OCI-LY7 (cell line): ENCODE data around the gene DRD1. TPM values are rescaled to one million over a fixed set of nuclear protein-coding genes. Genes with fewer than 3 reads are reported as not detected.

Experiments used
- BruUV-seq: library from RNA; stranded (reverse); fragments of 400-500 nt; replicated peaks from 2 replicates; lab custom pipeline; 2021; lab: Mats Ljungman, UMichigan
- CTCF ChIA-PET: fragments of 300-600 bp; sonication (Branson Sonifier 250); formaldehyde crosslinking; loops from one replicate; lab custom pipeline; 2022; ENCODE audit warnings: antibody characterized with exemption; ENCODE audit not compliant: unreplicated experiment; lab: Charles Lee
- POLR2A ChIA-PET: fragments of 300-600 bp; sonication (Branson Sonifier 250); formaldehyde crosslinking; loops from one replicate; lab custom pipeline; 2022; ENCODE audit warnings: antibody characterized with exemption; lab: Charles Lee
- DNase-seq: peaks from one replicate; pipeline ENCODE4 v3.0.0-alpha.2; 2015; ENCODE audit warnings: low spot score
- H2AFZ ChIP-seq: fragments of 200-600 bp; sonication (generic), shearing (Covaris generic); 2 replicates; pipeline ENCODE4 v1.6.1; 2014; ENCODE audit warnings: mild to moderate bottlenecking, antibody characterized with exemption, low read length, moderate library complexity
- H3K27ac ChIP-seq: fragments of 200-600 bp; sonication (generic); 2 replicates; pipeline ENCODE4 v1.5.1; 2014; ENCODE audit warnings: mixed run types, low read depth, mild to moderate bottlenecking, moderate library complexity, low read length, inconsistent platforms; ENCODE audit not compliant: poor library complexity, severe bottlenecking
- H3K36me3 ChIP-seq: fragments of 200-600 bp; sonication (generic); 2 replicates; pipeline ENCODE4 v1.6.1; 2014; ENCODE audit warnings: mild to moderate bottlenecking, antibody characterized with exemption, low read length, moderate library complexity, mixed read lengths; ENCODE audit not compliant: insufficient read depth
- H3K4me1 ChIP-seq: fragments of 200-600 bp; sonication (generic); 2 replicates; pipeline ENCODE4 v1.5.1; 2014; ENCODE audit warnings: mild to moderate bottlenecking, low read length; ENCODE audit not compliant: insufficient read depth, poor library complexity, severe bottlenecking
- H3K4me2 ChIP-seq: fragments of 200-600 bp; sonication (generic); 2 replicates; pipeline ENCODE4 v1.6.1; 2014; ENCODE audit warnings: mild to moderate bottlenecking, low read length
- H3K4me3 ChIP-seq: fragments of 200-600 bp; sonication (generic); 2 replicates; pipeline ENCODE4 v1.5.1; 2014; ENCODE audit warnings: mild to moderate bottlenecking, low read depth, low read length; ENCODE audit not compliant: poor library complexity, severe bottlenecking
- H3K79me2 ChIP-seq: fragments of 200-600 bp; sonication (generic); 2 replicates; pipeline ENCODE4 v1.6.1; 2016; ENCODE audit warnings: low read depth, mild to moderate bottlenecking, low read length, moderate library complexity, mixed read lengths; ENCODE audit not compliant: insufficient read depth
- H3K9me2 ChIP-seq: fragments of 200-600 bp; sonication (generic); 2 replicates; pipeline ENCODE4 v1.6.1; 2016; ENCODE audit warnings: mild to moderate bottlenecking, low read length, mixed read lengths; ENCODE audit not compliant: insufficient read depth
- H3K9me3 ChIP-seq: fragments of 200-600 bp; sonication (generic); 2 replicates; pipeline ENCODE4 v1.6.1; 2014; ENCODE audit warnings: mild to moderate bottlenecking, mixed run types, low read length, mixed read lengths
- H4K20me1 ChIP-seq: fragments of 200-600 bp; sonication (generic); 2 replicates; pipeline ENCODE4 v1.6.1; 2014; ENCODE audit warnings: mild to moderate bottlenecking, antibody characterized with exemption, low read length, moderate library complexity, mixed read lengths; ENCODE audit not compliant: insufficient read depth
- EZH2phosphoT487 ChIP-seq: fragments of 200-600 bp; sonication (generic); IDR thresholded peaks from 2 replicates; pipeline ENCODE4 v1.6.1; 2018; ENCODE audit warnings: low read depth, borderline replicate concordance, mild to moderate bottlenecking, mixed run types, antibody characterized with exemption, low read length, moderate library complexity, mixed read lengths
- intact Hi-C: fragments of 100-400 bp; cut with micrococcal nuclease; formaldehyde crosslinking; loops from one replicate; pipeline ENCODE4 v1.10.0; 2022; ENCODE audit not compliant: unreplicated experiment
- total RNA-seq, 2 experiments: library from RNA; depleted of rRNA in 1 of 2; stranded (reverse); fragments of >200 nt in 1 of 2; shearing (Covaris generic) in 1 of 2; gene quantifications; 2 replicates each; pipeline ENCODE4 v1.2.3, GENCODE V29; 2014 to 2022
- TF ChIP-seq, protein P1 (sequence below): fragments of 200-600 bp; sonication (generic); conservative IDR thresholded peaks from 2 replicates; pipeline ENCODE4 v1.5.1; 2014; ENCODE audit warnings: mild to moderate bottlenecking, antibody characterized with exemption, low read length, moderate library complexity, mixed read lengths

The DRD1 gene
- total RNA-seq, 2 experiments from 2014 or later, result not detected

DNA sequence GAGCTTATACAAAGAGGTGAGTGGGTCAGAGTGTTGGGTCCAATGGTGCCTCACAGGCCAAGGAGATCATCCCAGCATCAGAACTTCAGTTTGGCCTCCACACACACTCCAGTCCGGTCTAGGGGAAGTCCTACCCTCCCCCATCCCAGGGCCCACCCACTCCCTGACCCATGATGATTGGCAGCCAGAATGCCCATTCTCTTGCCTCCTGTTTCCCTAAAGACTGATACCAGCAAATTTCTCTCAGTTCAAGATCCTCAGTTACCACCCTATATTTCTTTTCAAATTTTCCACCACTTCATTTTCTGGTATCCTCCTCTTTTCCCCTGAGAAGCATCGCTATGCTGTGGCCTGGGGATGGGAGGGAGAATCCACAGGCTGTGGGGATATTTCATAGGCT lies 21.9 kb downstream of the DRD1 start:
- DNase-seq, result no peak
- Histone ChIP-seq H2AFZ (no peak overlapping the region), H3K9me2 (no peaks in the 10 kb centered on the region), H3K4me2 (no peak overlapping the region), H4K20me1 (no peaks in the 10 kb centered on the region), H3K79me2 (no peaks in the 10 kb centered on the region), H3K27ac (no peak overlapping the region), H3K4me1 (no peaks in the 10 kb centered on the region), H3K4me3 (no peak overlapping the region), H3K9me3 (no peaks in the 10 kb centered on the region), H3K36me3 (no peaks in the 10 kb centered on the region)
- POLR2A ChIA-PET, result no interaction called here
- no TSS peak for BruUV-seq
- intact Hi-C loops, result no loop called here
- CTCF ChIA-PET, result no interaction called here
- TF ChIP-seq, protein P1, sequence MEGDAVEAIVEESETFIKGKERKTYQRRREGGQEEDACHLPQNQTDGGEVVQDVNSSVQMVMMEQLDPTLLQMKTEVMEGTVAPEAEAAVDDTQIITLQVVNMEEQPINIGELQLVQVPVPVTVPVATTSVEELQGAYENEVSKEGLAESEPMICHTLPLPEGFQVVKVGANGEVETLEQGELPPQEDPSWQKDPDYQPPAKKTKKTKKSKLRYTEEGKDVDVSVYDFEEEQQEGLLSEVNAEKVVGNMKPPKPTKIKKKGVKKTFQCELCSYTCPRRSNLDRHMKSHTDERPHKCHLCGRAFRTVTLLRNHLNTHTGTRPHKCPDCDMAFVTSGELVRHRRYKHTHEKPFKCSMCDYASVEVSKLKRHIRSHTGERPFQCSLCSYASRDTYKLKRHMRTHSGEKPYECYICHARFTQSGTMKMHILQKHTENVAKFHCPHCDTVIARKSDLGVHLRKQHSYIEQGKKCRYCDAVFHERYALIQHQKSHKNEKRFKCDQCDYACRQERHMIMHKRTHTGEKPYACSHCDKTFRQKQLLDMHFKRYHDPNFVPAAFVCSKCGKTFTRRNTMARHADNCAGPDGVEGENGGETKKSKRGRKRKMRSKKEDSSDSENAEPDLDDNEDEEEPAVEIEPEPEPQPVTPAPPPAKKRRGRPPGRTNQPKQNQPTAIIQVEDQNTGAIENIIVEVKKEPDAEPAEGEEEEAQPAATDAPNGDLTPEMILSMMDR, result no peak
- TF ChIP-seq EZH2phosphoT487, result no peak

DNA sequence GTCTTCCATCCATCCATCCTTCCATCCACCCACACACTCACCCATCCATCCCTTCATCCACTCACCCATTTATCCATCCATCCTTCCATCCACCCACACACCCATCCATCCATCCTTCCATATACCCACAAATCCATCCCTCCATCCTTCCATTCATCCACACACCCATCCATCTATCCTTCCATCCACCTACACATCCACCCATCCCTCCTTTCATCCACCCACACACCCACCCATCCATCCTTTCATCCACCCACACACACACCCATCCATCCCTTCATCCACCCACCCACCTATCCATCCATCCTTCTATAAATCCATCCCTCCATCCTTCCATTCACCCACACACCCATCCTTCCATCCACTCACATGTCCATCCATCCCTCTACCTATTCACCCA lies 23.6 kb downstream of the DRD1 start:
- ChIA-PET POLR2A (interaction anchor here (1.1 kb wide), 1 partner anchor 10 kb away, joined by 3 read pairs; no protein-coding TSS in a partner anchor), CTCF (no interaction called here)
- no peak overlapping the region for H3K27ac ChIP-seq
- no peaks in the 10 kb centered on the region for H3K36me3 ChIP-seq
- H3K9me2 ChIP-seq, result no peaks in the 10 kb centered on the region
- H2AFZ ChIP-seq, result no peak overlapping the region
- no peak overlapping the region for H3K4me2 ChIP-seq
- H3K9me3 ChIP-seq, result 0 out of 2 replicates have a peak, but pooled peaks cover 5% of the 10 kb centered on the region
- H3K4me3 ChIP-seq, result no peak overlapping the region
- no peaks in the 10 kb centered on the region for H3K79me2 ChIP-seq
- no peaks in the 10 kb centered on the region for H4K20me1 ChIP-seq
- intact Hi-C loops, result no loop called here
- TF ChIP-seq EZH2phosphoT487, result no peak
- TF ChIP-seq, protein P1, result no peak
- BruUV-seq, result no TSS peak
- DNase-seq, result no peak
- H3K4me1 ChIP-seq, result no peaks in the 10 kb centered on the region

DNA sequence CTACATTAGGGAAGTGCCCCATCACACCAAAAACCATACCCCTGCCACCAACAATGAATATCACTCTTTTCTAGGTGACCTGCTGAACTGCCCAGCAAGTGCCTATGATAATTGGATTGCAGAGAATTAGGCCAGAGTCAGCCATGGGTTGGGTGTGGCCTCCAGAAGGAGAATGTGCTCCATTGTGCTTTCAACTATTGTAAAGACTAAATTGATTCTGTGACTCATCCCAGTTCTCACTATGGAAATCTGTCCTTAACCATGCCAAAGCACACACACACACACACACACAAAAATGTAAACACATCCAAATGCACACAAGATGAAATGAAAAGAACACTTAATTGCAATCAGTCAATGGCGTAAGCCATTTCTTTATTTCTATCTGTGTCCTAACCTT lies 25.7 kb downstream of the DRD1 start:
- BruUV-seq, result no TSS peak
- ChIA-PET POLR2A (interaction anchor here (0.7 kb wide), 1 partner anchor 22 kb away, joined by 4 read pairs; no protein-coding TSS in a partner anchor), CTCF (no interaction called here)

More for the DNA sequence above, 25.7 kb downstream of the DRD1 start:
- Histone ChIP-seq H3K9me2 (no peaks in the 10 kb centered on the region), H3K79me2 (no peaks in the 10 kb centered on the region), H3K4me2 (no peak overlapping the region), H3K9me3 (0 out of 2 replicates have a peak, but pooled peaks cover 6% of the 10 kb centered on the region), H3K27ac (no peak overlapping the region), H4K20me1 (no peaks in the 10 kb centered on the region), H3K4me3 (no peak overlapping the region), H3K4me1 (no peaks in the 10 kb centered on the region), H2AFZ (no peak overlapping the region), H3K36me3 (no peaks in the 10 kb centered on the region)
- TF ChIP-seq, protein P1, result no peak
- no peak for TF ChIP-seq EZH2phosphoT487
- DNase-seq, result no peak
- intact Hi-C loops, result no loop called here
